HG02588 (cell line): ENCODE measurements around the gene STX18.

Experiments
- ATAC-seq: cut with Tn5 transposase; IDR thresholded peaks from one replicate; pipeline ENCODE4 v1.9.1; 2021; ENCODE audit warnings: mild to moderate bottlenecking, moderate library complexity; ENCODE audit not compliant: unreplicated experiment

Gene STX18

DNA sequence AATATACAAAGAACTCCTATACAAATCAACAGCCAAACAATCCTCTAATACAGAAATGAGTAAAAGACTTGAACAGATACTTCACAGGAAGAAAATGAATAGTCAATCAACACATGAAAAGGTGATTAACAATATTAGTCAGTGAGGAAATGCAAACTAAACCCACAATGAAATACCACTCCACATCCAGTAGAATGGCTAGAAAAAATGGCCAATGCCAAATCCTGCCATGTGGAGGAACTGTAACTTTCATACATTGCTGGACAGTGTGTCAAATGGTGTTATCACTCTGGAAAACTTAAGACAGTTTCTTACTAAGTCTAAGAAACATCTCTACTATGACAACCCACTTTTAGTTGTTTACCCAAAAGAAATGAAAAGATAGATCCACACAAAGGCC, 95.4 kb downstream of the STX18 start:
- ATAC-seq, result no peak

DNA sequence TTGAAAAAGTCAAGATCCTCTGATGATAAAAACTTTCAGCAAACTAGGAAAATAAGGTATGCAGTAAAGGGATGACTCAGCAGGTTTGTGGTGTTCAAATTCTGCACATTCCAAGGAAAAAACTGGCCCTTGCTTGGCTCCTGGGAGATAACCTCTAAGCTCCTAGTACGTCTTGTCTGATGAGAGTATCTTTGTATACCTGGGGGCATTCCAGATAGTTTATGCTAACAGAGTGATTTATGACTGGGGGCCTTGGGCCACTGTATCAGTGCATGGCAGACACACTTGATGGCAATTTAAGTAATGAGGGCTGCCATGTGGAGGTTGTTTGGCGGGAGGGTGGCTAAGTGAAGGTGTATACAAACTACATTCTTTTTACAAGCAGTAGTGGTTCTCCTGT, 98.0 kb downstream of the STX18 start:
- ATAC-seq, result no peak

GRCh38 chr4:4440333-4441061, 101.4 kb downstream of the STX18 start:
- no peak for ATAC-seq

GRCh38 chr4:4439782-4440181, 102.1 kb downstream of the STX18 start:
- no peak for ATAC-seq

- no peak for ATAC-seq
These were observed 103.0 kb downstream of the STX18 start for GRCh38 chr4:4438891-4439290.

GRCh38 chr4:4437798-4438470, 103.9 kb downstream of the STX18 start:
- ATAC-seq, result no peak

DNA sequence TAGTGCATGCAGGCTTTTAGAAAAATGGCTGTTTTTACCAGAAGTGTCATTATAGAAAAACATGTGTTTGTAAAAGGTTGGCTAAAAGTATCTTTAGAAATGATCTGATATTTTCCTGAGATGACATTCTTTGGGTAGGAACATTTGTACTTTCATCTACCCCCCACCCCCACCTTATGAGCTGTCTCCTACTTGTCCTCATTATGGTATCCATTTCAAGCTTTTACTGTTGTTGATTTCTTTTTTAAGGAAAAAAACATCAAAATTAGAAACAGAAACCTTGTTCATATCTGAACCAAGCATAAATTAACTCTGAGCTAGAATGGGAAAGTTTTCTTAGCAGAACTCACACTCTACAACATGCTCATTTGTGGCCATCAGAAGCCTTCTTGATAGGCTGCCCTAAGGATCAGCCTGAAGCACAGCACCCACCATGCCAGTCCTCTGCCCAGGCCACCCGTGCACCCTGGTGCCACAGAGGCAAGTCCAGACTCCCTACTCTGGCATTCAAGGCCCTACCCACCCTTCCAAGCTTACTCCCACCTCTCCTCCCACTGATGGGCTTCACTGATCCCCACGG, 105.5 kb downstream of the STX18 start:
- no peak for ATAC-seq

DNA sequence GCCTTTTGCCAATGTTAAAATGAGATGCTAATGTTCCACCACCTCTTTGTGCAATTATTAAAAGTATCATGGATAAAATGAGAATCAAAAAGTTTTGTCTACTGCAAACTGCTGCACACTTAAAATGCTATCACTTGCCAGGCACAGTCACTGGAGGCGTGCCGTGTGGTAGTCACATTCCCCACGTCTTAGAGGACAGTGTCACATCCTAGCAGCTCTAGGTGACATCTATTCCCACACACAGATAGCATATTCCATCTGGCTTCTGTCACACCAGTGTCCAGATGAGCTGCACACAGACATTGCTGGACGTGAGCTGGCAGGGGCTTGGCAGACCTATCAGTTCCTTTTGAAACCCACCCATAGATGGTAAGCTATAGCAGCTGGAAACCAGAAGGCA, 107.9 kb downstream of the STX18 start:
- no peak for ATAC-seq

DNA sequence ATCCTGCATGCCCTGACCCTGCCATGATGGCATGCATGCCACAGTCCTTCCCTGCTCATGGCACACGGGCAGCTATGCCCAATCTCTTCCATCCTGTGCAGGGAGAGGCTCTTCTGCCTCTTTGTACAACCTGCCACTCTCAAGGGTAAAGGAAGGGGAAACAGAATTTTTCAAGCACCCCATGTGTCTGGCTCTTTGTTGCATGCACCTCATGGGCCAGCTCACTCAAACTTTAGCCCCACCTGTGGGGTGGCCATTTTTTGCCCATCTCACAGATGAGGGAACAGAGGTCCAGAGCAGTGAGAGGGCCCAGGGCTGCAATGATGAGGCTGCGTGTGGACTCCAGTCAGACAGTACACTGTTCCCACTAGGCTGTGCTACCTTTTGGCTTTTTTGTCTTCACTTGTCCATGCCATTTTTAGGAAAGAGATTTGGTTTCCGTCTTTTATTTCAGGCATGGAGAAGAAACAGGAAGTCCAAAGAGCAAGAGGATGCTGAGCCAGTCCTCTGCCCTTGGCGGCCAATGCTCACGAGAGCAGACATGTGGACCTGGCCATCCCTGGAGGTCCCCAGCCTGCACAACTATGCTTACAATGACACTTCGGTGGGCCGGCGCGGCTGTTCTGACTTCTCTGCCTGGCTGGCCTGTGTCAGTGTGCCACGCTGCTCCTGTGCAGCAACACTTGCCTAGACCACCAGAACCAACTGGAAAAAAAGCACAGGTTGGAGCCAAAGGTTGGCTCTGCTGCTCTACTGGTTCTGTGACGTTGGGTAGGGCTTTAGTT, 109.3 kb downstream of the STX18 start:
- no peak for ATAC-seq

DNA sequence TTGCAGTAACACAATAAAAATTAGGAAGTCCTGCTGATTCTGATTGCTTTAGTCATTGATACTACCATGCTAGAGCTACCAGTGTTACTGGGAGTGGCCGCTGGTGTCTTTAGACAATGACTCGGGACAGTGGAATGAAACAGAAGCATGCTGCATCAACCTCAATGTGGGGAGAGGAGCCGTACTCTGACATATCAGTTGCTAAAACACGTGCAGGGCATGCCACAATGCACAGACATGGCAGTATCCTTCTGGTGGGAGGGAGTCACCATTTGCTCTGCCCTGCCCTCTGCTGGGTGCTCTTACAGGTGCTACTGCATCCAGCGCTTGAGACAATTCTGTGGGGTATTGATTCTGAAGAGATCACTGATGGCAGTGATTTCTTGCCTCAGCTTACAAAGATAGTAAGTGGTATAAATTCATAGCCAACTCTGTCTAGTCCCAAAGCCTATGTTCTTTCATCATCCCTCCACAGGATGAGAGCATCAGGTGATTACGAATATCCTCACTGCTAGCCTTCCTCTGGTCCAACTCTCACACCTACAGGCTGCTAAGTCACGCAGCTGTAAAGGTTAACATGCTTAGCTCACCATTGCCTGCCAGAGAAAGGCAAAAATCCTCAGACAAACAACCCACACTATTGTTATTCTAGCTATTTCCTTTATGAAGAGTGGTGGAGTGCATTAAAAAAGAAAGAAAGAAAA, 111.2 kb downstream of the STX18 start:
- ATAC-seq, result peak; percentile 60

GRCh38 chr4:4428966-4429875, 112.6 kb downstream of the STX18 start:
- no peak for ATAC-seq

DNA sequence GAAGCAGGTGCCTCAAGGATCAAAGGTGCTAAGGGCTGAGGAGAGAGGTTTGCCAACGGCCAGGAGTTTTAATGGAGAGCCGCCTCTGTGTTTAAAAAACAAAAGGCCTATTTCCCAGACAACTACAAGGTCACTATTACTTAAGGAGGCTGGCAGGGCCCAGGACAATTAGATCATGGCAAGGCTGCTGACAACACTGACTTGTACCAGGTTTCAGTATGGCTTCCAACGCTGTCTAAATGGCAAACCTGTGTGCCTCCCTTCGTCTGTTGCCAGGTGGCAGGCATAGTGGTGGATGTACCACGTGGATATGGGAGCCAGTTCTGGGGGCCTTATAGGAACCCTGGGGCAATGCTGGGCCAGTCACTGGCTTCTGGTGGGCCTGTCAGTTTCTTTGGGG, 114.0 kb downstream of the STX18 start:
- ATAC-seq, result no peak

GRCh38 chr4:4427121-4427870, 114.6 kb downstream of the STX18 start:
- ATAC-seq, result no peak

DNA sequence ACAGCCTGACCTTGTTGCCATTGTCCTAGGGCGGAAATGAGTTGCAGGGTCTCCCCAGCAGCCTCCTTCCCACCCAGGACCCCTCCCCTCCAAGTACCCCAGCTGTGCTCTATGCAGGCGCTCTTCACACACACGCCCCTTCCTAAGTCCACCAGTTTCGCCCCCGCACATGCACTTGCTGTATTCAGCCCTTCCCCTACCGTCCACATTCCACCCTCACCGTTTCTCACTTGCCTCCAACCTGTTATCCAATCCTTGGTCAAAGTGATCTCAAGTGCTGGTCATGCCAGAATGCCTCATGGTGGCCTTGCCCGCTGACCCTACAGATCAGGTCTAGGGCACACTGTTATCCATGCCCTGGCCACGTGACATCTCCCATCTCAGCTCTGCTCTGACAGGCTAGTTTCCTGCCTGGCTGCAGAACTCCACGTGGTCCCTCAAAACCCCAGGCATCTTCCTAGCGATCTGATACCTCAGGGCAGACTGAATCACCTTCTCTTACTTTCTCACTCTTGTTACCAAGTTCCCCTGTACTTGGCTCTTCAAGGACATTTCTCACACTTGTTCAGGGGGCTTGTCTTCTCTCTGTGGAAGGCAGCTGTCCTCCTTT, 115.2 kb downstream of the STX18 start:
- ATAC-seq, result no peak

- no peak for ATAC-seq
These were observed 116.2 kb downstream of the STX18 start for GRCh38 chr4:4425696-4426095.

DNA sequence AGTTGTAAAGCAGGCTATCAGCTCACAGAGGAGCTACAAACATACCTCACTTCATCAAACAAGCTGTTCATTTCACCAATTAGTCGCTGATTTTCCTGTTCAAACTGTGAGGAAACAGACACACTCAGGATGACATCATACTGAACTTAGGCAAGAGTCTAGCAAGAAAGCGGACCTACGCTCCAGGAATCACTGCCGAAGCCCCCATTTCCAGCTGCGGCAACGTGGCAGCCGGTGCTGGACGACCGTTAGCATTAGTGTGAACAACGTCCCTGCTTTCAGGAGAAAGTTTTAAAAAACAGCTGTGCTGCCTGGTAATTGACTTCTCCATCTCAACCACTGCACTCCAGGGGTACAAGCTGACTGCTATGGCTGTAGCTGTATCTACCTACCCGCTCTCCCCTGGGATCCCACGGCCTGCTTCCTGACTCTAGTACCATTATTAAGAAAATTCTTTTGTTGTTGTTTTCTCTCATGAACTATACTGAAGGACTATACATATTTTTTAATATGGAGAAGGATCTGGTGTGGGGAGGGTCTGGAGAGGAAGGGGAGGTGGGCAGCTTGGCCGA, 116.6 kb downstream of the STX18 start:
- ATAC-seq, result no peak

- no peak for ATAC-seq
These were observed 117.2 kb downstream of the STX18 start for GRCh38 chr4:4424499-4425115.
